Activated B cell treated with CpG ODN at 0.5 μM for 24 hours (primary cell): ENCODE measurements around the gene MRPL50. TPM values are rescaled to one million over a fixed set of nuclear protein-coding genes. Genes with fewer than 3 reads are reported as not detected.

Source experiments
- ATAC-seq: fragments of 200-7000 bp; cut with Tn5 transposase; one replicate; pipeline ENCODE4 v1.10.0; 2021; ENCODE audit warnings: low read depth, mild to moderate bottlenecking, moderate library complexity
- CTCF ChIA-PET: fragments of 350-600 bp; sonication (Branson Sonifier 250); formaldehyde crosslinking; loops from one replicate; lab custom pipeline; 2021; ENCODE audit warnings: antibody characterized with exemption; lab: Charles Lee
- POLR2A ChIA-PET: fragments of 350-600 bp; sonication (Branson Sonifier 250); formaldehyde crosslinking; loops from one replicate; lab custom pipeline; 2021; ENCODE audit warnings: antibody characterized with exemption; lab: Charles Lee
- DNase-seq: peaks from one replicate; pipeline ENCODE4 v3.0.0; 2022
- H3K27ac Mint-ChIP-seq: one replicate; pipeline ENCODE4 v1.8.0; 2020; ENCODE audit warnings: mixed read lengths
- H3K27me3 Mint-ChIP-seq: one replicate; pipeline ENCODE4 v1.8.0; 2021; ENCODE audit warnings: mixed read lengths
- H3K36me3 Mint-ChIP-seq: one replicate; pipeline ENCODE4 v1.8.0; 2021; ENCODE audit warnings: low read depth, mixed read lengths
- H3K4me1 Mint-ChIP-seq: one replicate; pipeline ENCODE4 v1.8.0; 2021; ENCODE audit warnings: mixed read lengths
- H3K4me3 Mint-ChIP-seq: one replicate; pipeline ENCODE4 v1.8.0; 2020; ENCODE audit warnings: mild to moderate bottlenecking, mixed read lengths
- H3K9me3 Mint-ChIP-seq: one replicate; pipeline ENCODE4 v1.8.0; 2020; ENCODE audit warnings: mixed read lengths
- intact Hi-C: fragments of 100-400 bp; cut with micrococcal nuclease; formaldehyde crosslinking; loops from one replicate; pipeline ENCODE4 v1.15.1; 2024
- total RNA-seq: library from RNA; stranded (reverse); gene quantifications from 2 replicates; pipeline ENCODE4 v1.2.3, GENCODE V29; 2022
- TF ChIP-seq, protein P1 (sequence below): fragments of 200-600 bp; IDR thresholded peaks from one replicate; pipeline ENCODE4 v1.8.0; 2022; ENCODE audit warnings: antibody characterized with exemption, mild to moderate bottlenecking

Gene MRPL50
- total RNA-seq, 1 donor from 2014 or later = 14.0 TPM

DNA sequence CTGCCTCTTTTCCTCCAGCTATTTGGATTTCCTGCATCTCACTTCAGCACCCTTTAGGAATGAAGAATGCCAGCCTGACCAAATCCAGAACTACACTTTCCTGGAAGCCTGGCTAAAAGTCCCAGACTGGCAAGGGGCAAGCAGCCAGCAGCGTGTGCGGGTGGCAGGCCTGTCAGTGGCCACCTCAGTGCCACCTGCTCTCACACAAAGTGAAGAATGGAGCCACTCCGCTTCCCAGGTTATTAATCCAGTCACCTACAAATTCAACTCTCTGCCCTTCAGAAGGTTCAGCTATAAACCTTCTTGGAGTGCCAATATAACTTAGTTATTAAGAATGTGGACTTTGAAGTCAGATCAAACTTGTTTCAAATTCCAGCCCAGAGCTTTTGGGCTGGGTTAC, 43.9 kb upstream of the MRPL50 start:
- ATAC-seq (no peak), DNase-seq (no peak)
- ChIA-PET CTCF (no interaction called here), POLR2A (no interaction called here)
- no peaks in the 10 kb centered on the region for H3K9me3 Mint-ChIP-seq
- H3K27ac Mint-ChIP-seq = no peak overlapping the region
- H3K4me1 Mint-ChIP-seq = no peaks in the 10 kb centered on the region
- intact Hi-C loops = no loop called here
- TF ChIP-seq, protein P1, sequence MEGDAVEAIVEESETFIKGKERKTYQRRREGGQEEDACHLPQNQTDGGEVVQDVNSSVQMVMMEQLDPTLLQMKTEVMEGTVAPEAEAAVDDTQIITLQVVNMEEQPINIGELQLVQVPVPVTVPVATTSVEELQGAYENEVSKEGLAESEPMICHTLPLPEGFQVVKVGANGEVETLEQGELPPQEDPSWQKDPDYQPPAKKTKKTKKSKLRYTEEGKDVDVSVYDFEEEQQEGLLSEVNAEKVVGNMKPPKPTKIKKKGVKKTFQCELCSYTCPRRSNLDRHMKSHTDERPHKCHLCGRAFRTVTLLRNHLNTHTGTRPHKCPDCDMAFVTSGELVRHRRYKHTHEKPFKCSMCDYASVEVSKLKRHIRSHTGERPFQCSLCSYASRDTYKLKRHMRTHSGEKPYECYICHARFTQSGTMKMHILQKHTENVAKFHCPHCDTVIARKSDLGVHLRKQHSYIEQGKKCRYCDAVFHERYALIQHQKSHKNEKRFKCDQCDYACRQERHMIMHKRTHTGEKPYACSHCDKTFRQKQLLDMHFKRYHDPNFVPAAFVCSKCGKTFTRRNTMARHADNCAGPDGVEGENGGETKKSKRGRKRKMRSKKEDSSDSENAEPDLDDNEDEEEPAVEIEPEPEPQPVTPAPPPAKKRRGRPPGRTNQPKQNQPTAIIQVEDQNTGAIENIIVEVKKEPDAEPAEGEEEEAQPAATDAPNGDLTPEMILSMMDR = no peak
- H3K4me3 Mint-ChIP-seq = no peak overlapping the region
- H3K27me3 Mint-ChIP-seq = peaks cover 38% of the 10 kb centered on the region
- H3K36me3 Mint-ChIP-seq = no peaks in the 10 kb centered on the region

GRCh38 chr9:101440714-101441230, 42.4 kb upstream of the MRPL50 start:
- Mint-ChIP-seq H3K27ac (no peak overlapping the region), H3K27me3 (peaks cover 30% of the 10 kb centered on the region), H3K4me1 (no peaks in the 10 kb centered on the region), H3K4me3 (no peak overlapping the region), H3K9me3 (no peaks in the 10 kb centered on the region), H3K36me3 (no peaks in the 10 kb centered on the region)
- TF ChIP-seq, protein P1 = no peak
- intact Hi-C loops = no loop called here
- CTCF ChIA-PET = no interaction called here
- ATAC-seq = no peak
- POLR2A ChIA-PET = no interaction called here
- no peak for DNase-seq

- no peaks in the 10 kb centered on the region for H3K9me3 Mint-ChIP-seq
- no peaks in the 10 kb centered on the region for H3K36me3 Mint-ChIP-seq
- ChIA-PET POLR2A (no interaction called here), CTCF (no interaction called here)
- H3K27ac Mint-ChIP-seq = no peak overlapping the region
- ATAC-seq (no peak), DNase-seq (no peak)
- H3K4me3 Mint-ChIP-seq = no peak overlapping the region
- intact Hi-C loops = no loop called here
- H3K4me1 Mint-ChIP-seq = no peaks in the 10 kb centered on the region
- H3K27me3 Mint-ChIP-seq = peaks cover 21% of the 10 kb centered on the region
- TF ChIP-seq, protein P1 = no peak
Observed at GRCh38 chr9:101438523-101438922, 40.1 kb upstream of the MRPL50 start.

- TF ChIP-seq, protein P1 = no peak
- H3K4me1 Mint-ChIP-seq = no peaks in the 10 kb centered on the region
- POLR2A ChIA-PET = no interaction called here
- intact Hi-C loops = no loop called here
- H3K36me3 Mint-ChIP-seq = no peaks in the 10 kb centered on the region
- no peak overlapping the region for H3K27ac Mint-ChIP-seq
- CTCF ChIA-PET = no interaction called here
- H3K27me3 Mint-ChIP-seq = peaks cover 14% of the 10 kb centered on the region
- no peaks in the 10 kb centered on the region for H3K9me3 Mint-ChIP-seq
- no peak overlapping the region for H3K4me3 Mint-ChIP-seq
- no peak for ATAC-seq
- no peak for DNase-seq
Observed at GRCh38 chr9:101437806-101438232, 39.4 kb upstream of the MRPL50 start.

- ATAC-seq (no peak), DNase-seq (no peak)
- ChIA-PET CTCF (no interaction called here), POLR2A (no interaction called here)
- no peaks in the 10 kb centered on the region for H3K36me3 Mint-ChIP-seq
- peaks cover 11% of the 10 kb centered on the region for H3K27me3 Mint-ChIP-seq
- TF ChIP-seq, protein P1 = no peak
- no peaks in the 10 kb centered on the region for H3K4me1 Mint-ChIP-seq
- no peak within 1 kb of the TSS for H3K4me3 Mint-ChIP-seq
- no peak within 1 kb of the TSS for H3K27ac Mint-ChIP-seq
- intact Hi-C loops = no loop called here
- H3K9me3 Mint-ChIP-seq = no peaks in the 10 kb centered on the region
Observed at GRCh38 chr9:101435601-101436079, 37.2 kb upstream of the MRPL50 start, which contains the start of gene ALDOB. Gene ALDOB (minus strand): TSS chr9:101435774. CDS start chr9:101430887, 4,887 bp downstream.
